Measurements from ENCODE around the gene MAML3.

Gene MAML3

DNA sequence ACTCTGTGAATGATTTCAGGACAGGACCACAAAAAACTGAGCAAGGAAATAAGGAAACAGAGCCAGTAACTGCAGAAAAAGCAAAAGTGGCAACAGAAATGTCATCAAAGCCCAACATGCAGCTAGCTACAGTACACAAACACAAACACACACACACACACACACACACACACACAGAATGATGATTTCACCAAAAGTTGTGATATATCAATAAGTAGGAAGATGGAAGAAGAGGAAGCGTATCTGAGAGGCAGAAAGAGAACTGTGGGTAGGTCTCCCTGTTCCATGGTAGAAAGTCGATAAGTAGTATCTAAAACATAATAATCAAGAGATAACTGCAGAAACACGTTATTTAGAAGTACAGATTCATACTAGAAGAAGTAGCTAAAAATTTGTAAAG, 340.1 kb downstream of the MAML3 start:
- no peak for DNase-seq (ENCODE audit: low read depth)

DNA sequence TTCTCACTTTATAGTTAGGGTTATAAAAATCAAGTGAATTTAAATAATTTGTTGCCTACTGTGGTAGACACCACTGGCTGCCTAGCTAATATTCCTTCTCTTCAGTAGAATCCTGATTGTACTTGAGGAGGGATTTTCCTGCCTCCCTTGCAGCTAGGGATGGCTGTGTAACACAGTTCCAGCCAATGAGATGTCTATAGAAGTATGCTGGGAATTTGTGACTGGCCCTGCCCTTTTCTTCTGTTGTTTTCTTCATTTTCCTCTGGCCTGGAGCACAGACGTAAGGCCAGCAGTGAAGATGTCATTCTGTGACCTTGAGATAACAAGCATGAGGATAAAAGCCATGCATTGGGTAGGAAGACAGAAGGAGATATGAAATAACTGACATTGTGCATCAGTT, 343.3 kb downstream of the MAML3 start:
- no peak for DNase-seq (ENCODE audit: low read depth)

DNA sequence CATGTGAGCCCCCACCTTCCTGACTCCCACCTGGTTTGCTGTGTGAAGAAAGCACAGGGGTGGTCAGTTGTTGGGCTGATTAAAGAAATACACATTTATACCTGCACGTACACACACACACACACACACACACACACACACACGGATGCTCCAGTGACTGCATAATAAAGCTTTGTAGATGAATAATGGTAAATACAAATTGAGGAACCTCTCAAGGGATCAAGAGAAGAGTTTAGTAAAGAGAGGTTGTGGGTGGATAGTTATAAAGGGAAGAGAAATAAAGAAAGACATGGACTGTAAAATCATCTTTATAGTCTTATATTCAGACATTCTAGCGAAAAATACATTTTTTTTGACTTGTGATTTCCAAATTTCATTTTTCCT, 344.2 kb downstream of the MAML3 start:
- no peak for DNase-seq (ENCODE audit: low read depth)

DNA sequence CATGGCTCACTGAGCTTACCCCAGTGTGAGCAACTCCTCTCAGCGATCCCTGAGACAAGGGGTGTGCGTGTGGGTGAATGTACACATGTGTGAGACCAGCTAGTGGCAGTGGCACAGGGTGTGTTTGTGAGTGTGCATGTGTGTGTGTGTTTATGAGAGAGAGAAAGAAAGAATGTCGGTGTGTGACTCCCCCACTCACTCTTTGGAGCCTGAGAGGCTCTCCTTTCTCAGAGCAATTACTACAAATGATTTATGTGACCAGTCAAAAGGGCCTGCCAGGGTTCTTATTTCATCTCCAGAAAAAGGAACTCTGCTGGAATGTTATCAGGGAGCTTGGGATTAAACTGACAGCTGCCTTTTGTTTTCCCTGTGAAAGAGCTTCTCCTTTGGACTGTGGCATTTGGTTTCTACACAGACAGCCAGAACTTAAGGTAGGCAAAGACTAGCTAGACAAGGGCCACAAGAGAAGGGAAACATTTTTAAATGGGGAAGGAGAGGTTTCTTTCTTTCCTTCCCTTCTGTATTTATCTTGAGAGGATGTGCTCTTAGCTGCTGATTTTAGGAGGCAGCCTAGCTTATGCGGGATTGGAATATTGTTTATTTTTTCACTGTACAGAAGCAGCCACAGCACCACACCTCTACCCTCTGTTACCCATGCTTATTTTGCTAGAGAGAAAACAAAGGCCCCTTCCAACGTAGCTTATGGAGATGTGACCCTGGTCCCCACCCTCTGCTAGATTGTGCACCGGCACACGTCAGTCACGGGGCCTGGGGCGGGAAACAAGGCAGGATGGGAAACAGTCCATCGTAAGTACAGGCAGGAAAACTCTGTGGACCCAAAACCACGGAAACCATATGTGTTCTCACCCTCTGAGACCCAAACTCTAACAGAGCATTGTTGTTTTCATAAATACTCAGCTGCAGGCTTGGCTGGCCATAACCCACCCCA, 344.9 kb downstream of the MAML3 start:
- DNase-seq (ENCODE audit: low read depth): no peak

DNA sequence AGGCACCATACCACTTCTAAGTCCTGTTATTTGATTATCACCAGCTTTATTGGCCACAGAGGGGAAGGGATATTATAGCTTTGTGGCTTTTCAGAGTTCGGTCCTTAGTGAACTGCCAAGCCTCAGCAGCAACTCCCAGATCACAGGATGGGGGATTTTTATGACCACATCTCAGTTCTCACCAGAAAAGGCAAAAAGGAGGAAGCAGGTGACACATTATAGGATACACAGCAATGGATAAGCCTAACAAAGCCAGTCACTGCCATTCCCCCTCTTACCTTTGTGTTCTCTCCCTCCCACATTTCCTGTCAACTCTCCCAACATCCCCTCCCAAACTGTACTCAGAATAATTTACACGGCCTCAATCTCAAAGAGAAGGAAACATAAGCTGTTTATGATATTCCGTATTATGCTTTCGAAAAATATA, 345.6 kb downstream of the MAML3 start:
- DNase-seq (ENCODE audit: low read depth): no peak

DNA sequence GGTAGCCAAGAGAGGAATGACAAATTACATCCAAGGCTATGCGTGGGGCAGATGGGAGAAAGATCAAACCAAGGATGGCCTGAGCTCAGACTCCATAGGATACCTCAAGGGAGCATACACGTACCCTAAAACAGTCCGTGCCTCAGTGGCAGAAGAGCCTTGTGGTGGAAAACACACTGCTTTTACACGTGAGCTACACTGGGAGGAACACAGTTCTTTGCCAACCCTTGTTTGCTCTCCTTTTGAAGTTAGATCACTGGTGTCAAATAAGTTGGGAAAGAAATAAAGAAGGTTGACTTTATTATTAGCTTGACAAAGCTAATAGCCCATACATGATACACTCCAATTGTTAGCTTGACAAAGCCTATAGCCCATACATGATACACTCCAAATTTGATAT, 346.5 kb downstream of the MAML3 start:
- DNase-seq (ENCODE audit: low read depth): no peak

DNA sequence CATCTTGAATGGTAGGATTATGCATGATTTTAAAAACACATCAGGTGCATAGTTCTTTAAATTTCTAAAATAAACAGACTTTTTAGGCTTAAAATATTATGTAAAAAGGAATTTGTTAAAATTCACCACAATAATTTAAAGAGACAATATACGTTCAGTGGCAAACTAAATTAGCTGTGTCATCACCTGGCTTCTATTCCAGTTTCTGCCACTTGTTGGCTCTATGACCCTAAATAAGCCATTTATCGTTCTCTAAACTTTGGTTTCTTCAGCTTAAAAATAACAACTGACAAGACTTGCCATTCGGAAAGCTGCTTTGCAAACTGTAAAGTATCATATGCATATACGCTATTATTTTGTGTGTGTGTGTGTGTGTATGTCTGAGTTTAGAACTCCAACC, 347.1 kb downstream of the MAML3 start:
- no peak for DNase-seq (ENCODE audit: low read depth)

DNA sequence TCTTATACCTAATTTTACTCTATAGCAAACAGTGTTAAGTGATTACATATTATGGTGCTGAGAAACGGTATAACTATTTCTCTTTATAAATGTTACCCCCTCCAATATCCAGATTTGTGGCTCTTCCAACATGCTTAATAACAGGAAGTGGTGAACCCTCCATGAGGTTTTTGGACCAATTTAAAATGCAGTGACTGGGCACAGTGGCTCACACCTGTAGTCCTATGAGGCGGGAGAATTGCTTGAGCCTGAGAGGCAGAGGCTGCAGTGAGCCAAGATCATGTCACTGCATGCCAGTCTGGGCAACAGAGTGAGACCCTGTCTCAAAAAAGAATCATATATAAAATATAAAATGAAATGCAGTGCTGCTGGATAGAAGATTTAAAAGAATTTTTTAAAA, 351.1 kb downstream of the MAML3 start:
- DNase-seq (ENCODE audit: low read depth): no peak

DNA sequence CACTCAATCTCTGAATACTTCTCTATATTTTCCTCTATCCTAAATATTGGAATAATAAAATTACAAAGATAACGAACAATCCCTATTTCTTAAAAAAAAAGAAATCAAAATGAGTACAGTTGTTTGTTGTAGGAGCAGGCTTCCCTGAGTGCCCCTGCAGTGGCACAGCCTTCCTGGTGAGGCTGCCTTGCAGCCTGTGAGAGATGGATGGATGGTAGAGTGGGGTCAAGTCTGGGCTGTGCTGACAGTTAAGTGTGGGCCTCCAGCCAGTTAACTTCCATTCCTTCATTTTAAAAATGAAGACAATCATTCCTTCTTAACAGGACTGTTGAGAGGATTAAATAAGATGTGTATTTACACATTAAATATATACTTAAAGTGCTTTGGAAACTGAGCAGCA, 351.5 kb downstream of the MAML3 start:
- no peak for DNase-seq (ENCODE audit: low read depth)

DNA sequence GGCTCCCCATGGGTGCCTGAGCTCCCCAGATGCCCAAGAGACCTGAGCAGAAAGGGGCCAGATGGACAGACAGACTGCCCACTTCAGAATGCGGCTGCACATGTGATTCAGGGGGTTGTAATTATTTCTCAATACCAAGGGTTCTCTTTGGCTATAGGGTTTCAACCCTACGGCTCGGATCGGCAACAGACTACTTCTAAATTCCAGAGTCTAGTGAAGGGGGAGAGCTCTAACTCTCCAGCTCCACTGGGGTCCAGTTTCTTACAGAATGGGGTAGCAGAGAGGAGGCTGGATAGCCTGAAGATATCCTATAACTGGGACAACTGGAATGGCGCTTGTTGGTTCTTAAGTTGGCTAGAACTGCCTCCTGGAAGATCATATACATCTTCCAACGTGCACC, 352.1 kb downstream of the MAML3 start:
- no peak for DNase-seq (ENCODE audit: low read depth)

DNA sequence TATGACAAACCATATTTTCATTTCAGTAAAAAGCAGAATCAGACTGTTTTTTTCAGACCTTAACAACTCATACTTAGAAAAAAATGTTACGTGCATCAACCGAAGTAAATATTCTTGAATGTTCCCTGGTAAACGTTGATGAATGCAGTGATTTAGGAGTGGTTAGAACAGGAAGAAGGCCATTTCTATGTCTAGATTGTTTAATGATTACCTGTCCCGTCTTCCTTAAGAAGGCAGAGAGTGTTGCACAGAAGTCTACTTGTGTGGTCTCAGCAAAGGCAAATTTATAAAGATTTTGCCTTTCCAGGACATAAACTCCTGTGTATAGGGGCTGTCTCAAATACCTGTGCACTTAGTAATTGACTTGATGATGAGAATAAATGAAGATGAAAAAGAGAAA, 353.9 kb downstream of the MAML3 start:
- no peak for DNase-seq (ENCODE audit: low read depth)

DNA sequence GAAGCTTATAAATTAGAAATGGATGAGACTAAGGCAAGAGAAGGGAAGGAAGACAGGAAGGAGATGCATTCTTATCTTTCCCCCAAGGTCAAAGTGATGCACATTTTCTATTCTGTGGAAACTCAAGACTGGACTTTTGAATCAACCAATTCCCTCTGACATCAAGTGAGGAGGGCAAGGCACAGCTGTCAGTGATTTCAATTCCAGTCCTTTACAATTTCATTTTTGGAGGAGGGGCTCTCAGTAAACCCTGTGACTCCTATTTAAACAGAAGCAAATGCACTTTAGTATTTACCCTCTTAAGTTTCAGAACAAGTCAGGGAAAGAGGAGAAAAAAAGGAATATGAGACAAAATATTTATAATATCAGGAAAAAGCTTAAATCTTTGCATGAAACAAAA, 354.4 kb downstream of the MAML3 start:
- DNase-seq (ENCODE audit: low read depth): no peak

DNA sequence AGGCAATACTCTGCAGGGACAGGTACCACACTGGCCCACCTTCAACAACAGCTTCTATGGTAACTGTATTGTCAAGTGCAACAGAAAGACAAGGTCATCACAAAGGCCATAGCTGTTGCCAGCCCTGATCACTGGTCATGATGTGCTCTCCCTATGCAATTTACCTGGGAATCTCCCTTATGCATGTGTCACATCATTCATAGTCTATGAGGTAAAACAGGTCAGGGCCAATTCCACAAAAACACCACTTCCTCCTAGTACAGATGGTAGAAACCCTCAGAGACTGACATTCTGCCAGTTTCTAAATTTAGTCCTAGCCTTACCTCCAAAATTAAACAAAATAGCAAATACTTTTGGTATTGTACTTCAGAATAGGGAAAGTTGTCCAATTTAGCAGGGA, 355.5 kb downstream of the MAML3 start:
- no peak for DNase-seq (ENCODE audit: low read depth)

DNA sequence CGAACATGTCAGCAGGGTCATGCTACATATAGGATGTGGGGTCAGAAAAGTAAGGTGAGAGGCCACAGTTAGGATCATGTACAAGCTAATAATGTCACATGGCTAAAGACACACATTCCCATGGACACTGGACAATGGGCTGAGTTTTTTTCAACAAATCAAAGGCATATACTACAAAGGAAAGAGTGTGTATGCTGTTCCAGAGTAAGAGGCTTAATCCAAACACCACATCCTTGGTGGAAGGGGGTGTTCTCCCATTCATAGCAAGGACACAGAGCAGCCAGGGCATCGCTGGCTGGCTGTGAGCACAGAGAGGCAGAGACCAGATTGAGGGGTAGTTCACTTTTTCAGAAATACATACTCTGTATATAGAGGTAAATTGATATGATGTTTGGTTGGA, 356.7 kb downstream of the MAML3 start:
- no peak for DNase-seq (ENCODE audit: low read depth)

DNA sequence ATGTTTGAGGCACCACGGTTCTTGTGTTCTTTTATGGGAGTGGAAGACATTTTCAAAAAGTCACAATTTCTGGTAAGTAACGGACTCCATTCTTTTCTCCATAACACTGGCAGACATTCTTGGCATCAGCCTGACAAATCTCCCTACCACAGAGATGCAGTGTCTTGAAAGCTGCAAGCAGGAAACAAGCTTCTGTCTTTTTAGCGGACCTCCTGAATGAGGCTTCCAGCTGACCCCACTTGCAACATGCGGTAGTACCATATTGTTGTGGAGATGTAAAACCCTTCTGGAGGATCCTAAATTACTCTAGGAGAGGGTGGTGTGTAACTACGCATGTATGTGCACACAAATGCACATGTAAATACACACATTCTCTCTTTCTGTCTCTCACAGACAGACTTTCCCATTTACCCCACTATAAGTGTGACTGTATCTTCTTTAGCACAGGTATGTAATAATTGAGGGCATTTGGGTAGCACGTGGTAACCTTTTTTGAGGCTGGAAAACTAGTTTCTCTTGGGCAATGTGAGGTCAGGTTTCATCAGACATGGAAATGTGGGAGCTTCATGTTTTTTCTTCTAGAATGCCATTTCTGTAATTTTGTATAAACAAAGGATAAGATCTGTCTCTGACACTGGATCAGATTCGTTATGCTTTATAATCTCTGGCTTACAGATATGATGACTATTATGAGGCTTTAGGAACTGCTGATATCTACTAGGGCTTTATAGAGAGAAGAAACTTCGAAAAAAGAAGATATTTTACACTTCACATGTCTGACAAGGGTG, 358.3 kb downstream of the MAML3 start:
- no peak for DNase-seq (ENCODE audit: low read depth)

DNA sequence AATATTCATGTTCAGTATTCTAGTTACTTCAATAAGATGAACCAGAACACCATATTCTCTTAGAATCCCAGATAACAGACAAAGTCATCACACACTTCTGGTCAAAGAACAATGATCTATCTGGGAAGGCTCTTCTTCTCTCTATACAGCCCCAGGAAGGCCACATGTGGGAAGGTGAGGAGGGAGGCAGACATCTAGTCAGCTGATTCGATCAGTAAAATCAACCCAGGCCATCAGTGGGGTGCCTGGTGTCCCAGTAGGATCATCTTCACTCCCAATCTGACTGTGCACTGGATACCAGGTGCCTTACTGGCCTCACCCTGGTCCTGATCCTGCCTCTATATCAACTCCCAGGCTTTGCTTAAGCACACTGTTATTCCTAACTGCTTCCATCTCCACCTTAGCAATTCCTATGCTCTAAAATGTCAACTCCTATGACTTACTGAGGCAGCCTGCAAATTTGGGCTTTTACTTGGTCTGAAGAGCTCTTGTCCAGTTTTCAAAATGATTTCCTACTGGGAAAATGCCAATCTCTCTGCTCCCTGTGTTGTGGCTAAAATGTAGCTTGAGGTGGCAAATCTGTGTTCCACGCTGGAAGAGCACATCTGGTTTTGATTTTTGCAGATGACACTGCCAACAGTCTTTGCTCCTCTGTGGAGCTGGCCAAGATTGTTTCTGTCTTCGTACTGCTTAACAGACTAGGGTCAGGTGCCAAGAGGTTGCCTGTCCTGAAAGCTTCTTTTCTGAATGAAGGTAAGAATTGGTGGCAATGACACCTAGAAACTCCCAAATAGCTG, 359.6 kb downstream of the MAML3 start:
- DNase-seq (ENCODE audit: low read depth): no peak

DNA sequence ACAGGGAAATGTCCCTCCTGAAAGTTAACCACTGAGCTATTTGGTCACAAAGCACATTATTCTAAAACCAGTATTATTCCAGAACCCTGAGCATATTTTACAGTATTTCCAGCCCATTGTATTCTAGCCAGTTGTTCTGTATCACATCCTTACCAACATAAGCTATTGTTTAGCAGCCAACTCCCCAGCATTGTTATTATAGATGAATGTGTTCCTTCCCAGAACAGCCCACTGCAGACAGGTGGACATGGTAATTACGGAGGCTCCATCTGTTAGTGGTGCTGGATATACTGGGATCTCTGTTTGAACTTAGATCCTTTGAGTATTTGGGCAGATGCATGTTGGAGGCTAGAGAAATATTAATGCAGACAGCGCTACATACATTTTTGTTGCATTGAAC, 362.3 kb downstream of the MAML3 start:
- DNase-seq (ENCODE audit: low read depth): no peak

DNA sequence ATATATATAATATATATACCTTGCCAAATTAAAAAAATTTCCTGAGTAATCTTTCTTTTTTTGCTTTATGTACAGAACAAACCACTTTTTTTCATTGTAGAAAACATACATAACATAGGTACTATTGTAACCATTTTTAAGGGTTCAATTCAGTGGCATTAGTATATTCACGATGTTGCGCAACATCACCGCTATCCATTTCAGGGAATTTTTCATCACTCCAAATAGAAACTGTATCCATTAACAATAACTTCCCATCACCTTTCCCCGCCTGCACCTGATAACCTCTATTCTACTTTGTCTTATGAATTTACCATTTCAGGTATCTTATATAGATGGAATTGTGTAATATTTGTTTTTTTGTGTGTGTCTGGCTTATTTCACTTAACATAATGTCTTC, 363.7 kb downstream of the MAML3 start:
- no peak for DNase-seq (ENCODE audit: low read depth)

DNA sequence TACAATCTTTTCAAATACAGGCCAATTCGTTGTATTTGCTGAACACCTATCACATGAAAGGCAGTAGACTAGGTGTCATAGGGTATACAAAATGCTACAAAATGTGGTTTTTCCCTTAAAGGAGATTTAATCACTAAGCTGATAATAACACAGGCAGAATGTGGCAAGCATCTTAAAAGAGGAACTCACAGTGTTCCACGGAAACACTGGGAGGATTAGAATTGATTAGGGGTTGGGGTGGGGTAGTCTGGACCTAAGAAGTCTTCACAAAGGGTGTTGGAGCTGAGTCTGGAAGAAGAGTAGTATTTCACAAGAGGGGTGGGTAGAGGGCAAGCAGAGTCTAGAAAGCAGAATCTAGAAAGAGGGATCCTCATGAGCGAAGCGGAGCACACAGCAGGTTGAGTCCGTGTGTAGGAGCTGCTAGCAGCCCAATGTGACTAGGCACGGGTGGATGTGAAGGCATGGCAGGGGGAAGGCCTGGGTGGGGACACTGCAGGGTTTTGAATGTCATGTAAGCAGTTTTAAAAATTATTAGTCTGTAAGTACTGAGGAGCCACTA, 364.8 kb downstream of the MAML3 start:
- DNase-seq (ENCODE audit: low read depth): no peak

DNA sequence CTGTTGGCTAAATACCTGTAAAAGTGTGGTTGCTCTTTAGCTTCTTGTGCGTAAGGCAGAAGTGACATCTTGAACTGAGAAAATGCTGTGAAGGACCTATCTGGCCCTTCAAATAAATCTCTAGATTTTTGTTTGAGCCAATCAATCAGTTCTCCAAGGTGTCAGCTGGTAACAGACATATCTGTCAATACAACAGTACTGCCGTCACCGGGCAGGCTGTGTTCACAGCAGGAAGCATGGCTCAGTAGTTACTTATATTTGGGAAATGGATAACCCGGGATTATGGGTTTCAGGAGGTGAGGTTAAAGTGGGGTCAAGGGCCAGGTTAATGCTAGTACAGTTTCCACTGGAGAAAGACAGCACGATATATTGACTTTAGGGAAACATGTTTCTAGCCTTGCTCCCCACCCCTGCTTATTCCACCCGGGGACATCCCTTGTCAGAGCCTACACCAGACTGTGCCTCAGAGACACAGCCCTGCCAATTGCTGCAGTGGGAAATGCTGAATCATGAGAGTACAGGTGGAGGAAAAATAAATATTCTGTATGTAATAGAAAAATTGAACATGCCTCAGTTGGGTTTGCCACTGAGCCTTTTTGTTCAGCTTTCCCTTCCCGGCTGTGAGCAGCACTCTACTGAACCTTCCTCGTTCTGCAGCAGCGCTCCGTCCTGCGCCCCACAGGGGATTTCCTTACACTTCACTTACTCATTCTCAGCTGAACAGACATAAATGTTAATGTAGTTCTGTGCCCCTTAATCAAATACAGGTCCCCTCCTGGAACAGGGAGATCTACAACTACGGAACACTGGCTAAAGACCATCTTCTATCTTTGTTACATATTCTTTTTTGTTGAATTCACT, 367.3 kb downstream of the MAML3 start:
- DNase-seq (ENCODE audit: low read depth): no peak

DNA sequence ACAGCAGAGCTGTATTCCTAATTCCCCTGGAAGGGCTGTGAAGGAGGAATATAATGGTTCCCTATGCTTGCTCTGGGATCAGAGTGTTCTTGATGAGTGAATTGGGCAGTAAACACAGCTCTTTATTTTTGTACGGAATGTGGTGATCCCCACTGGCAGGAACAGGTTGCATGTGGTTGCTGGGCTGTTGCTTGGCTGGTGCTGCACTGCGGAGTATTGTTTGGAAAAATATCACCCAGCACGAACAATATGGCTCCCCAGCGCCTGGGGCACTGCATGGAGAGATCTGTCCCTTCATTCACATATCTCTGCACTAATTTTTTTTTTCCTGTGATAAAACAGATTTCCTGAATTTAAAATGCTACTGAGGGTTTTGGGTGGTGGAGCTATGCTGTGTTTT, 368.6 kb downstream of the MAML3 start:
- DNase-seq (ENCODE audit: low read depth): no peak
